ENCODE results near the gene PDSS1.

PDSS1 gene

GRCh38 chr10:26733750-26734568 lies 36.5 kb downstream of the PDSS1 start:
- TF ChIP-seq PAX5 (IDR thresholded peaks at IDR 0.05; ENCODE audit: insufficient read depth, low read length, severe bottlenecking) (no peak), POU2F2 (IDR thresholded peaks at IDR 0.05; ENCODE audit: low read depth, low read length) (no peak), POLR2AphosphoS5 (IDR thresholded peaks at IDR 0.05; ENCODE audit: low read depth, low read length) (no peak), TAF1 (IDR thresholded peaks at IDR 0.05; ENCODE audit: low read depth, low read length) (no peak)
- no peak for FAIRE-seq
- no peak for DNase-seq (ENCODE audit: insufficient read length, low spot score)

GRCh38 chr10:26735435-26735834 lies 37.9 kb downstream of the PDSS1 start:
- DNase-seq (ENCODE audit: insufficient read length, low spot score) (no peak), FAIRE-seq (no peak)
- TF ChIP-seq SPI1 (IDR thresholded peaks at IDR 0.05; ENCODE audit: low read depth, low read length) (no peak), POLR2A (IDR thresholded peaks at IDR 0.05; ENCODE audit: low read depth, low read length) (no peak), TAF1 (IDR thresholded peaks at IDR 0.05; ENCODE audit: low read depth, low read length) (no peak), POLR2AphosphoS5 (IDR thresholded peaks at IDR 0.05; ENCODE audit: low read depth, low read length) (no peak), PAX5 (IDR thresholded peaks at IDR 0.05; ENCODE audit: insufficient read depth, low read length, severe bottlenecking) (no peak), POU2F2 (IDR thresholded peaks at IDR 0.05; ENCODE audit: low read depth, low read length) (no peak)

GRCh38 chr10:26737730-26738129 lies 40.2 kb downstream of the PDSS1 start:
- peak; percentile 96 for FAIRE-seq
- no peak for TF ChIP-seq PAX5 (IDR thresholded peaks at IDR 0.05; ENCODE audit: insufficient read depth, low read length, severe bottlenecking)
- peak; percentile 81 for TF ChIP-seq POLR2A (IDR thresholded peaks at IDR 0.05; ENCODE audit: low read depth, low read length)
- peak; percentile 58 for TF ChIP-seq POU2F2 (IDR thresholded peaks at IDR 0.05; ENCODE audit: low read depth, low read length)
- peak; percentile 96 for TF ChIP-seq SPI1 (IDR thresholded peaks at IDR 0.05; ENCODE audit: low read depth, low read length)
- 0 out of 2 replicates have a peak, but pooled peaks have one; percentile 34 for TF ChIP-seq TAF1 (IDR thresholded peaks at IDR 0.05; ENCODE audit: low read depth, low read length)
- peak; percentile 62 for TF ChIP-seq POLR2AphosphoS5 (IDR thresholded peaks at IDR 0.05; ENCODE audit: low read depth, low read length)
- DNase-seq (ENCODE audit: insufficient read length, low spot score), result peak; percentile 44

GRCh38 chr10:26738301-26738911 lies 40.9 kb downstream of the PDSS1 start:
- FAIRE-seq, result no peak

DNA sequence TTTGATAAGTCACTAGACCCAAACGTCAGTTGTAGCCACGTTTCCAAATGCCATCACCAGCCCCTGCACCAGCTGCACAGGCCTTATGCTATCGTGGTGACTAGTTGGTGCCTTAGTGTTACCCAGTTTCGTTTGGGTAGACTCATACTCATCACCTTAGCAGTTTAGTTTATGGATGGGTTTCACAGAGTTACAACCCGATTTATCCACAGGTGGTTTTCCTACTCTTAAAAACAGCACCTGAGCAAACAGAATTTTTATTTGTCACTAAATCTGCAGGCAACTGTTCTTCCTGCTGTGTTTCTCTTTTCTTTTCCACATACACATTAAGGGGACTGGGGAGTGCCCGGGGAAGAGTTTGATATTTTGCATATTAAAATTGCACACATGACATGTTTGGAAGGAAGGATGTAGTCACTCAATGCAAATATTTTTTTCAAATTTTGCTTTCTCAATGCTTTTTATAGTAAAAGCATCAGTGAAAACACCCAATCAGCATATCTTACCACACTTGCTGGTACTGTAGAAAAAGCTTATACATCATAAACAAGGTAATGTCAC lies 41.6 kb downstream of the PDSS1 start:
- FAIRE-seq (peak; percentile 20), DNase-seq (ENCODE audit: insufficient read length, low spot score) (no peak)
- TF ChIP-seq POU2F2 (IDR thresholded peaks at IDR 0.05; ENCODE audit: low read depth, low read length), result peak; percentile 56; the same call in 1 of the 2 replicates
- TF ChIP-seq TAF1 (IDR thresholded peaks at IDR 0.05; ENCODE audit: low read depth, low read length), result no peak

More at GRCh38 chr10:26738301-26738911, 40.9 kb downstream of the PDSS1 start:
- TF ChIP-seq TAF1 (IDR thresholded peaks at IDR 0.05; ENCODE audit: low read depth, low read length) (no peak), SPI1 (IDR thresholded peaks at IDR 0.05; ENCODE audit: low read depth, low read length) (no peak), POLR2A (IDR thresholded peaks at IDR 0.05; ENCODE audit: low read depth, low read length) (no peak)
- DNase-seq (ENCODE audit: insufficient read length, low spot score), result no peak

GRCh38 chr10:26741368-26741767 lies 43.9 kb downstream of the PDSS1 start:
- DNase-seq (ENCODE audit: insufficient read length, low spot score) (no peak), FAIRE-seq (peak; percentile 16)
- TF ChIP-seq PAX5 (IDR thresholded peaks at IDR 0.05; ENCODE audit: insufficient read depth, low read length, severe bottlenecking) (peak; percentile 57), POLR2A (IDR thresholded peaks at IDR 0.05; ENCODE audit: low read depth, low read length) (no peak), POU2F2 (IDR thresholded peaks at IDR 0.05; ENCODE audit: low read depth, low read length) (no peak)

DNA sequence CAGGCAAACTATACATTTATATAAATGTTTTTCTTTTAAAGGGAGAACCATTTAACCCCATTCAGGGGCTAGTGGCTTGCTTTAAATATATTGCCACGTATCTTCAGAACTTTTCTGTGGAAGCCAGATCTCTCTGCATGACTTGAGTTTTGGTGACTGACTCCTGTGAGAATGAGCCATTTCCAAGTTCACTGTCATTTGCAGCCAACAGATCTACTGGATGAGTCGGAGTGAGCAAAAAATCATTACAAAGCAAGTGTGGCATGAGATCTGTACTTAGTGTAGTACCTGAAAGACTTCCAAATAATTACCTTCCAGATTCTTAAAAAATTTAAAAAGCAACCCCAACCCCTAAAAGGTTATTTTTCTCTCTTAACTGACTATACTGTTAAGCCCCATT lies 45.6 kb downstream of the PDSS1 start:
- TF ChIP-seq TAF1 (IDR thresholded peaks at IDR 0.05; ENCODE audit: low read depth, low read length) (no peak), PAX5 (IDR thresholded peaks at IDR 0.05; ENCODE audit: insufficient read depth, low read length, severe bottlenecking) (no peak), SPI1 (IDR thresholded peaks at IDR 0.05; ENCODE audit: low read depth, low read length) (no peak), POLR2AphosphoS5 (IDR thresholded peaks at IDR 0.05; ENCODE audit: low read depth, low read length) (no peak), POLR2A (IDR thresholded peaks at IDR 0.05; ENCODE audit: low read depth, low read length) (no peak), POU2F2 (IDR thresholded peaks at IDR 0.05; ENCODE audit: low read depth, low read length) (no peak)
- DNase-seq (ENCODE audit: insufficient read length, low spot score) (no peak), FAIRE-seq (no peak)

- no peak for TF ChIP-seq TAF1 (IDR thresholded peaks at IDR 0.05; ENCODE audit: low read depth, low read length)
- TF ChIP-seq PAX5 (IDR thresholded peaks at IDR 0.05; ENCODE audit: insufficient read depth, low read length, severe bottlenecking), result no peak
- TF ChIP-seq SPI1 (IDR thresholded peaks at IDR 0.05; ENCODE audit: low read depth, low read length), result no peak
- no peak for TF ChIP-seq POU2F2 (IDR thresholded peaks at IDR 0.05; ENCODE audit: low read depth, low read length)
- no peak for TF ChIP-seq POLR2A (IDR thresholded peaks at IDR 0.05; ENCODE audit: low read depth, low read length)
- TF ChIP-seq POLR2AphosphoS5 (IDR thresholded peaks at IDR 0.05; ENCODE audit: low read depth, low read length), result no peak
- FAIRE-seq, result no peak
- no peak for DNase-seq (ENCODE audit: insufficient read length, low spot score)
Measured at GRCh38 chr10:26743841-26744240, 46.3 kb downstream of the PDSS1 start.

DNA sequence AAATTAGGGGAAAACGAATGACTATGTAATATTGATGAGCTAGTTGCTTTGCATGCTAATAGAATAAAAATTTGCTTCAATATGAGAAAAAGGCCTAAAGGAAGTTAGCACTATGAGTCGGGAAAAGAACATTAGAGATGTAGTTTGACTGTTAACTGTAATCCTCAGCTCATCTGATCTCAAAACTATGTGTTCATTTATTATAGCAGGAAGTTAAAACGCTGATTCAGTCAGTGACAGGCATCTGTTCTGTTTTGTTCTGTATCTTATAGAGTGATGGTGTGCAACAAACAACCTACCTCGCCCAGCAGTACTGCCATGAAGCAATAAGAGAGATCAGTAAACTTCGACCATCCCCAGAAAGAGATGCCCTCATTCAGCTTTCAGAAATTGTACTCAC lies 48.6 kb downstream of the PDSS1 start:
- TF ChIP-seq PAX5 (IDR thresholded peaks at IDR 0.05; ENCODE audit: insufficient read depth, low read length, severe bottlenecking) (no peak), POU2F2 (IDR thresholded peaks at IDR 0.05; ENCODE audit: low read depth, low read length) (no peak), POLR2A (IDR thresholded peaks at IDR 0.05; ENCODE audit: low read depth, low read length) (no peak), SPI1 (IDR thresholded peaks at IDR 0.05; ENCODE audit: low read depth, low read length) (no peak), TAF1 (IDR thresholded peaks at IDR 0.05; ENCODE audit: low read depth, low read length) (no peak), POLR2AphosphoS5 (IDR thresholded peaks at IDR 0.05; ENCODE audit: low read depth, low read length) (no peak)
- peak; percentile 51 for FAIRE-seq
- DNase-seq (ENCODE audit: insufficient read length, low spot score), result no peak

All from GM12891 (cell line).